Adrenal gland (tissue), 5 donors: Measurements from ENCODE around the gene CAB39L.

ENCODE experiments used
- CTCF ChIP-seq, 6 experiments: fragments of 450-650 bp in 4 of 6; fragments of 200-600 bp in 2 of 6; sonication (generic) in 1 of 6; IDR thresholded peaks; 1 replicate in 5 of 6; 2 replicates in 1 of 6; pipeline versions ENCODE4 v1.5.1 to v1.8.0; 2016 to 2021; ENCODE audit warnings: antibody characterized with exemption in 6 of 6, mild to moderate bottlenecking in 2 of 6, moderate library complexity in 1 of 6
- POLR2A ChIP-seq, 2 donors: fragments of 450-650 bp; IDR thresholded peaks; one replicate each; pipeline ENCODE4 v1.6.1; 2017; ENCODE audit warnings: antibody characterized with exemption in 2 of 2, mild to moderate bottlenecking in 2 of 2, moderate library complexity in 1 of 2
- donor health status: DM: no; HTN: no; CAD: no.

GRCh38 chr13:49305792-49306425 is 138.0 kb downstream of the CAB39L start:
- TF ChIP-seq CTCF (IDR thresholded peaks at IDR 0.05) (no peak), POLR2A (IDR thresholded peaks at IDR 0.05) (no peak)
